Colon (tissue), 2 donors: ENCODE data around the gene CHIT1.

Experiments
- FAIRE-seq: peaks from 2 replicates; lab custom pipeline; 2012; peaks lifted over from hg19 to GRCh38; lab: Jason Lieb, UNC
- donor health status: control.
- donor health status: control.

Gene CHIT1

DNA sequence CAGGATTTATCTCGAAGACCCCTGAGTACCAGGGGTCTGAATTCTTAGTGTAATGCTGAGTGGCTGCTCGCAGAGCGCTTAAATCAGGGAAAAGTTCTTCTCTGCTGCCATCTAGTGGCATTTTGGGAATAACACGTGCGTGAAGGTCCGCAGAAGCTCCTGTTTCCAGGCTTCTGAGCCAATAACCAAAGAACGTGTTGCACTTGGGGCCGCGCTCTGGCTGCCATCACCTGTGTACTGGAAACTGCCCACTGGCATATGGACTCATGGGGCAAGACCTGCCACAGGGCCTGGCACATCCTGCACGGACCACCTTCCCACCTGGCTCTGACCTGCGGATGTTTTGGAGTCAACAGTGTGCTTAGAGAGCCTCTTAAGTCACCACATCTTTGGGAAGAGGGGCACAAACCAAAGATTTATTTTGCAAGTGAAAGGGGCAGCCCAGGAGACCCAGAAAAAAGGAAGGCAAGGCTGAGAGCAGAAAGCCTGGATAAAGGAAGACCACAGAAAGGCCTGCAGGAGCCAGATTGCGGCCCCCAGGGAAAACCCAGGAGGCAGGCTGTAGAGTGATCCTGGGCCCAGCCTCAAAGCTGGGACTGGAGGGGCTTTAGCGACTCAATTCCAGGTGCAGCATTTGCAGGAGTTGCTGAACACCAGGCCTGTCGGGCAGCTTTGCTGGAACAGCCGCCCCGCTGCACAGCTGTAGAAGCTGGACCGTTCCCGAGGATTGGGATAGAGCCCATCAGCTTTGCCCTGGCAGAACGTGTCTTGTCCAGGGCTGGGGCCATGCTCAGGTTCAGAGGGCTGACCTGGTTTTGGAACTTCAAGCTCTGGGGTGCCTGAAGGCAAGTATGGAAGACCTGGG lies 13.0 kb downstream of the CHIT1 start:
- FAIRE-seq = no peak

DNA sequence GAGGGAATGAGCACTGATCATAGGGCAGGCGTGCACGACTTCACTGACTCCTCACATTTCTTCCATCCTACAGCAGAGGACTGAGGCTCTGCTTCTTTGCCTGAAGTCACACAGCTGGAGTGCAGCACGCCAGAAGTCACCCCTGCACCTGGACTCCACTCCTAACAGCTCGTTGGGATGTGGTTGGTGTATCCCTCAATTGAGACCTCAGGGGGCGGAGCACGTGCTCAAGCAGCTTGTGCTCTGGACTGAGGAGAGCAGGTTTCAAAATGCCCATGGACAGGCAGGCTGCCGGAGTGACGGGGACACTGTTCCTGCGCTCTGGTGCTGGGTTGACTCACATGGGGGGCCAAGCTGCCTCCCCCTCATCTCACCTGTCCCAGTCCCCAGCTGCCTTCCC lies 13.9 kb downstream of the CHIT1 start:
- FAIRE-seq = no peak

DNA sequence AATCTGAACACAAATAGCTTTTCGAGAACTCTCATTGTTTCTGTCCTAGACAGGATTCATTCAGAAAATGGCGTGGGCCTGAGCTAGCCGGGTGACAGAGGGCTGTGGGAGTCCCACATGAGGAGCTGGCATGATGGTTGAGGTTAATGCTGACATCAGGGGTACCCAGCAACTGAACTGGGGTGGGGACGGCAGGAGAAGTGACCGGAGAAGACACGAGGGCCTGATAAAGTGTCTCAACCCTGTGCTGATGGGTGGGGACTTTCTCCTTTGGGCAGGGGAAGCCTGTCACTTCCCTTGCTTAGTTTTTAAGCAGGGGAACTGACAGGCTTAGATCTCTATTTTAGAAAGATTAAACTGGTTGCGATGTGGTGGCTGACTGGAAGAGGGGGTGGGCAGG lies 14.6 kb downstream of the CHIT1 start:
- no peak for FAIRE-seq

DNA sequence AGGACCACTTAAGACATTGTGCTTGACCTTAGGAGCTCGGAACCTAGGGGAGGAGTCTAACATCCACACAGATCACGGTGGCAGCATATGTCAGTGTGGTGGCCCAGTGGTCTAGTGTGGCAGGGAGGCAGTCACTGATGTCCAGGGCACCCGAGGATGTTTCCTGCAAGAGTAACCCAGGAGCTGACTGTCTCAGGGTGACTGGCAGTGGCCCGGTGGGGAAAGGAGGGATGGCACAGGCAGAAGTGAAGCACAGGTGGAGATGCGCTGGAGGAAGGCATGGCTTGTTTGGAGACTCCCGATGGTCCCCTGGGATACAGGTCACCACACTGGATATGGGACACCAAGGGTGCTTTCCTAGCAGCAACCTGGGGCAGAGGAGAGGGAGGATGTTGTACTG lies 16.3 kb downstream of the CHIT1 start:
- no peak for FAIRE-seq

DNA sequence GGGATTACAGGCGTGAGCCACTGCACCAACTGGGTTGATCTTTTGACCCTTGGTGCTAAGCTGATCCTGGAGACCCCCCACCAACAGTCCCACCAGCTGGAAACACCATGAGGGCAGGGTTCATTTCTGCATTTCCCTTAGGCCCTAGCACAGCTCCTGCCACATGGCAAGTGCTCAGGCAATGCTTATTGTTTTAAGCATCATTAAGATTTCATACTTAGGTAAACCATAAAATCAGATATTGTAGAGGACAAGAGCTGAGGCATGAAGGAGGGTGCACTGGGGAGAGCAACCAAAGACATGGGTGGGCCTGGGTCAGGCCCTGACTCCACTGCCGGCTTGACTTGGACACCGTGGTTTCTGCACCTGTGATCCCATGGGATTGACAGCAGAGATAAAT lies 17.7 kb downstream of the CHIT1 start:
- no peak for FAIRE-seq

DNA sequence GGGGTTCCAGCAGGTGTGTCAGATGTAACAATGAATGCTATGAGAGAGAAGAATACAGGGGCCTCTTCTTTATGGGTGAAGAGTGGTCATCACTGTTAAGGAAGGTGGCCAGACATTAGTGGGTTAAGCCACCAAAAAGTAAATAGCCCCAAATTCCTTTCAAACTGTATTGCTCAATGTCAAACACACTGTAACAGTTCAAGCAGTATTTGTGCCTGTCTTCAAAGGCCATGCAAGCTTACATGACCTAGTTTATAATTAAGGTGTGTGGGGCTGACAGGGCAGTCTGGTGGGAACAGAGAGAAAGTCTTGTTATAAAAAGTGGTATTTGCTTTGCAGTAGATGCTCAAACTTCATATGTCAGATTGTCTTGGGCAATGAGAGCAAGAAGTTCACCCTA lies 18.5 kb downstream of the CHIT1 start:
- no peak for FAIRE-seq

DNA sequence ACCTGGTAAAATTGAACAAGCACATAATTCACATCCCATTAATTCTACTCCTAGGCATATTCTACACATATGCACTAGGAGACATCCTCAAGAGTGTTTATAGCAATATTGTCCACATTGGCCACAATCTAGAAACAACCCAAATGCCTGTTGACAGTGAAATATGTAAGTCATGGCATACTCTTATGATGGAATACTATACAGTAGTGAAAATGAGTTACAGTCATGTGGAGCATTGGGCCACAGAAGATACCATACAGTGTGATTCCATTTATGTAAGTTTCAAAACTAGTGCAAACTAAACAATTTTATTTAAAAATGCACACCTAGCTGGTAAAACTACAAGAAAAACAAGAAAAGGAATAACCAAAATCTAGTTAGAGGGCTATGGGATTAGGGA lies 19.1 kb downstream of the CHIT1 start:
- FAIRE-seq = no peak

DNA sequence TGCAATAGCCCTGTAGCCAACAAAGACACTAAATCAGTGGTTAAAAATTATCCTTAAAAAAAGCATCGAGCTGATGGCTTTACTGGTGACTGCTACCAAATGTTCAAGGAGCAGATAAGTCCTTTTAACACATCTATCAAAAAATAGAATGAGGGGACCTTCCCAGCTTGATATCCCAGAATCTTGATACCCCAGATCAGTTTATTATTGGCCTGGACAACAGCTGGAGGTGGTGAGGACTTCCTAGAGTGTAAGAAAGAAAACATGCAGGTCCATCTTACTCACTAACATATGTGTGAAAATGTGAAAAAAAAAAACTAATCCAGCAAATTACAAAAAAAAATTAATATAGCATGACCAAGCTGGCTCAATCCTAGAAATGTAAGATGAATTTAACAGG lies 21.3 kb downstream of the CHIT1 start:
- FAIRE-seq = no peak

DNA sequence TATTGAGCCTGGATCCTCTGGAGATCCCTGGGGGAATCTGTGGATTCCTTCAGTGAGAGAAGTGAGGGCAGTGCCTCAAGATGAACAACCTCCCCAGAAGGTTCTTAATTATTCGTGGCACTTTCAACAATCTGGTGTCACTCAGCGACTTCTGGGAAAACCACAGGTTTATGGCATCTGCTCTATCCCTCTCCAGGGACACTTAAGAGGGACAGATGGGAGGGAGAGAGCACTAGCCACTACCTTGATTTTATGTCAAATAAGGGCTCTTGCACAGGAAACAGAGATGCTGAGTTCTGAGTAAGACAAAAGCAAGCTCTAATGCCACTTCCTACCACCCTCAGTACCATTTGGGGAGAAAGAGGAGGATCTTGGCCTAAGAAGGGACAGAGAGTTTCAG lies 21.7 kb downstream of the CHIT1 start:
- no peak for FAIRE-seq

DNA sequence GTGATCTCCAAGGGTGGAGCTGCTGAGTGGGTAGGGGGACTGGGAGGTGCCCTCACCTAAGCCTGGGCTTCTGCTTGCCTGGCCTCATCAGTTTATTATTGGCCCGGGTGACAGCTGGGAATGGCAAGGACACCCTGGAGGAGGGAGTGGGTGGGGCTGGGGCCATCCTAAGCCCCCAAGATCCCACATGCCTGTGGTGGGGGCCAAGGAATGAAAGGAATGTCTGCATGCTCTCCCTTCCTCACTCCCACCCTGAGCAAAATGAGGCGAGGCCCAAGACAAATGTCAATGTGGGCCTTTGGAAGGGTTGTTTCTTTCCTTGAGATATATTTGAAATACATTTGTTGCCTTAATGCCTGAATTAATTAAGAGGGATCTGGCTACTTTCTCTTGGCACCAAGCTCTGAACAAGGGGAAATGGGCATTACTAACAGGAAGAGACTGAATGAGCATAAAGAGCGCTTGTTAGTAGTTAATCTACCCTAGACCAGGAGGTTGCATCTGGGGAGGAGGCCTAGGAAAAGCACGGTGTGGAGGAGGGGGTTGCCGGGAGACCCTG lies 23.3 kb downstream of the CHIT1 start:
- FAIRE-seq = no peak

DNA sequence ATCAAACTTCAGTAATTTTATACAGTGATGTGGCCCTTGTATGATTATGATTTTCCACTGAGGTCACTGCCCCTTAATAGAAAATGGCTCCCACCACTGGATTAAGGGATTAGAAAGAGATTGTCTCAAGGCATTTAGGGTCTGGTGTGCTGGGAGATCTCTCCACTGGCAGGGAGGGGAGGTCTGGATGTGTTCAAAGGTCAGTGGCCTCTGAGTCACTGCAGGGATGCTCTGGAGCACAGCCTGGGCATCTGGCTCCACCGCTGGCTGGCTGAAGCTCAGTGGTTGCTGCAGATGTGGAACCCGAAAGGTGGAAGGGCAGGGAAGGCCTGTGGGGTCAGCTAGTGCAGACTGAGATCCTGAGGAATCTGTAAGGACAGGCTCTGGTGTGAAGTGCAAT lies 24.7 kb downstream of the CHIT1 start:
- FAIRE-seq = no peak

DNA sequence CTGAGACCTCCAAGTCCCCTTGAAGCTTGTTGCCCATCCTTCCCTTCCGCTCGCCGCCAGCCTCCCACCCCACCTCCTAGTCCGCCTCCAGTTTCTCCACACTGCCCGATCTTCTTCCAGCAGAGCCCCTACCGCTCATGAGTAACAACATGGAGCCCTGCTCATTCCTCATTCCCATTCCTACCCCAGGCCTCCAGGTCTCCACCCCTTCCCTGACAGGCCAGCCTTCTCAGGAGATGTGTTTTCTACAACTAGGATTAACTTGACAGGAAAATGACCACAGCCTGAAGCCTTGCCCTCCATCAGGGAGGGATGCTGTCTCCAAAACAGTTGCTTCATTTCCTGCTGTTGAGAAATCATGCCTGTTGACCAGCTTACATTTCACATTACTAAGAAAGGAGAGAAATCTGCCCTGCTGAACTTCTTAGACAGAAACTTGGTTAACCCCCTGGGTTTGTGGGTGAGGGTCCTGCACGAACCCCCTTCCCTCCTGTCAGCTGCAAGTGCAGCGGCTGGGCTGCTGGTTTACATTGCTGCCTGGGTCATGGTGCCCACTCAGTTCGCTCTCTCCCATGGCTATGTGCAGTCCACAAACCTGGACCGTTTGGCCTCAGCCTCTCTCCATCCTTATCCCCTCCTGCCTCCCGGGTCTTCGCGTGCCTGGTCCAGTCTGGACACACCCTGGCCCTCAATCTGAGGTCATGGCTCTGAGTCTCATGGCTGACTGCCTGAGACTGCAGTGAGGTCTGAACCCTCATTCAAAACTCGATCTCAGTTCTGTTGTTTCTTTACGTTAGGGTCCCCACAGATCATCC lies 26.8 kb downstream of the CHIT1 start:
- FAIRE-seq = no peak

DNA sequence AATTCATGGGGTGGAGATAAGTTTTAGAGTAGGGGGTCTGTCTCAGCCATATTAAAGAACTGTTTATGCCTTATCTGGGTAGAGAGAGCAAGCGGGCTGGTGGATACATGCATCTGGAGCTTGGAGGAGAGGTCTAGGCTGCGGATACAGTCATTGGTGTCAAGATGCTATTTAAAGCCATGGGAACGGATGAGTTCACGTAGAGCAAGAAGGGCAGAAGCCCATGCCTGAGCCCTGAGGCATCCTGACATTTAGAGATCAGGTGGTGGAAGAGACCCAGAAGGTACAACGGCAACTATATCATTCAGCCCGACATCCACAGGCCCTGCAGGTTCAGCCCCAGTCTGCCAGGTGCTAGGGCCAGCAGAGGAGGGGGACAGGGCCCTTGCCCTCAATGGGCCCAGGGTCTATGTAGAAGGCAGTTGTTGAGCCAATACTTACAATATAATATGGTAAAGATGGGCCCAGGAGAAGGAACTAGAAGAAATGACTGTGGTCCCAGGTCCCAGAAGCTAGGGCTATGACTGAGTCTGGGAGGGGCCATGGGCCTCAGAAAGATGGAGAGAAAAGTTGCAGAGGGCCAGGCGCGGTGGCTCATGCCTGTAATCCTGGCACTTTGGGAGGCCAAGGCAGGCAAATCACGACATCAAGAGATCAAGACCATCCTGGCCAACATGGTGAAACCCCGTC lies 27.8 kb downstream of the CHIT1 start:
- FAIRE-seq = no peak

DNA sequence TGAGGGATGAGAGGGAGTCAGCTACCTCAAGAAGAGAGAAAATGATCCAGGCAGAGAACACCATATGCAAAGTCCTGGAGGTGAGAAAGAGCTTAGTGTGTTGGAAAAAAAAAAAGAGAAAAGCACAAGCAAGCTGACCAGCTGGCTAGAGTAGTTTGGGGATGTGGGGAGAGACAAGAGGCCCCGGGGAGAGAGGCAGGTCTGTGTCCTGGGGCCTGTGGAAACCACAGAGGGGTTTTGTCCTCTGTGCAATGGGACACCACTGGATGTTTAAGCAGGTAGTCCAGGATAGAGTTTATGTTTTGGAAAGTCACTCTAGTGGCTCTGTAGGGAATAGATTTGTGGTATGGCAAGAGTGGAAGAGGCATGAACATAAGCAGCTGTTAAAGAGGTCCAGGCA lies 28.6 kb downstream of the CHIT1 start:
- FAIRE-seq = no peak

DNA sequence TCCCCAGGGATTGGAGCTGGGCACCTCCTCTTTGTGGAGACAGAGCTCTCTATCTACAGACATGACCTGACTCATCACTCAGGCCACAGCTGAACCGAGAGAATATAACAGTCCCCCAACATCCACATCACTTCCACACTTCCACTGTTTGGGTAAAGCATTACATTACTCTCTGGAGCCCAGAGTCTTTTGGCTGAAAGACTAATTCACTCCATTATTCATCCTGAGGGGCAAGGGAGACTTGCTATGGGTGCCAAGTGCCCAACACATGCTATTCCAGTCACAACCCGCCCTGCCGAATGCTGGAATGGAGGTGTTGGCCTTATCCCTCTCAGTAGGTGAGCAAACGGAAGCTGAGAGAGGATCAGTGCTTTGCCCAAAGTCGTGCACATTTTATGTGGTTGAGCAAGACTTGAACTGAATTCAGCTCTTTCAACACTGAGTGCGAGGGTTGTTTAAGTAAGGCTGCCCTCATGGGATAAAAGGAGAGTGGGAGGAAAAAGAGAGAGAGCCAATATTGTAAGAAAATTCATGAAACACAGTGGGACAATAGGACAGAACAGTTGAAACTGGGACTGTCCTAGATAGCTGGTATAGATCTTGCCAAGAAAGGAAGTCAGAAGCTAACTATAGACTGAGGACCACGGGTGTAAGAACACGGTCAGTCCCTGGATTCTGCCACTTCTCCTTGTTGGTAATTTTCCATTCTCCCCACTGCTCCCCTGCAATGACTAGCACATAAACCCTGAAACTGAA lies 29.5 kb downstream of the CHIT1 start:
- no peak for FAIRE-seq

DNA sequence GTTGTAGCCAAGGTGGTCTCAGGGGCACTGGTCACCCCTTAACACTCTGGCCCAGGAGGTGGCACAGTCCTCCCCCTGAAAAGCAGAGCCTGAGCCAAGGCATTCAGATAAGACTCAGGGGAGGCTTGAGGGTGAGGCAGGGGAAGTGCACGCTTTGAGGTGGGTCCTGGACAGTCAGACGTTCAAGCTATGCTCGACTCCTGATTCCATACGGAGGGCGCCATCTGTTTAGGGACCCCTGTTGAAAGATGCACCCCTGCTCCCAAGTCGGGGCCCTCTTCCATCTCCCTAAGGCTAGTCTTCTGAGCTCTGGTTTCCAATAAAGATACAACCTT lies 30.0 kb downstream of the CHIT1 start:
- no peak for FAIRE-seq

DNA sequence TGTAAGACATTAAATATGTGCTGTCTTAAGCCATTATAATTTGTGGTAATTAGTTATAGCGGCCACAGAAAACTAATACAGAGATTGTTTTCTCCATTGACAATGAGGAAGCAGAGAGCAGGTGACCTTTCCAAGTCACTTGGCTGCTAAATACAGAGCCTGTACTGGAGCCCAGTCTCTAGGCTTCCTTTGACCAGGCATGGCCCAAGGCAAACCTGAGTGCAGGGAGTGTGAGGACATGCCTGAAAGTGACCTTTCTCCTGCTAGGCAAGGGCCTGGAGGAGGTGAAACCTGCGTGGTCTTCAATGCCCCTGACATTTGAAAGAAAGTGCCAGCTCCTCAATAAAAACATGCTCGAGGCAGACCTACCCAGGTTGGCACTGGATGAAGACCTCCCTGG lies 30.5 kb downstream of the CHIT1 start:
- no peak for FAIRE-seq

DNA sequence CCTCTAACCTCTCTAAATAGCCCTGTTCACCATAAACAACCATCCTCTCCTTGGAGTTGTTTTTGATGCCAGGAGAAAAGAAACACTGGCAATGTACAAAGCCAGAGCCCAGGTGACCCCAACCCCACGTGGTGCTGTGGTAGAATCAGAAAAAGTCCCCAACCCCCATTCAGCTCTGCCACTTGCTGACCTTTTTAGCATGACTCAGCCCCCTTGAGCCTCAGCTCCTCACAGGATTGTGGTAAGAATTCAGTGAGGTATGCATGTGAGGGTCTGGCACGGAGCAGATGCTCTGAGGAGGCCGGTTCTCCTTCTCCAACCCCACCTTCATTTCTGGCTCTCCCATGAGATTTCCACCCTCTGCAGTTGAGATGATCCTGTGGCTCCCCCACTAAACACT lies 31.8 kb downstream of the CHIT1 start:
- FAIRE-seq = no peak

DNA sequence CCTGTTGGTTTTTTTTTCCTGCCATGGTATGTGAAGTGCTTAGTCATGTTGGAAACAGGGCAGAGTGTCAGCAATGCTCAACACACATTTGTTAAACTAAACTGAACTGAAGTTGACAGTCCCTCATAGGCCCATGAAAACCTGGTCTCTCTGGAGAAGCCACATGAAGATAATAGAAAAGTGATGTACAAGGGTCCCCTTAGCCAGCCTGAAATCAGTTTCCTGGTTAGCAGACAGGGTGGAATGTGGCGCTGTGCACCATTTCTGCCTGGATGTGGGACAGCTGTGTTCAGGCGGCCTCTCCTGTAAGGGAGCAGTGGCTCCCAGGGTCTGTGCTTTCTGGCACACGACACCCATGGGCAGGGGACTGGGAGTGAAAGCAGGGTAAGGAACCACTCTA lies 33.1 kb downstream of the CHIT1 start:
- FAIRE-seq = no peak

DNA sequence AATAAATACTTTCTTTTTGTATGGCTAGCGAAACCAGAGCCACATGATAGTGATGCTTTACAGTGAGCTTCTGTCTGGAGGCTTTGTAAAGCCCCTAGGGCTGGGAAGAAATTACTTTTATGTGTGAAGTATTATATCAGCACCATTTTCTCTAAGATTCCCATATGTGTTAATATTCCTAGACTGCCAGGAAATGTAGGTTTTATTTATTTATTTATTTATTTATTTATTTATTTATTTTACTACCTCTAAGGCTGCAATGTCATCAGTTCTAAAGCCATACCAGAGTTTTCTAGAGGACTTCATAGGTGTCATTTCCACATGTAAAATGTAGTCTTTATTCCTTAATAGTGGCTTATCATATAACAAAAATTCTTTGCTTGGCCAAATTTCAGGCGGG lies 38.5 kb downstream of the CHIT1 start:
- FAIRE-seq = no peak

DNA sequence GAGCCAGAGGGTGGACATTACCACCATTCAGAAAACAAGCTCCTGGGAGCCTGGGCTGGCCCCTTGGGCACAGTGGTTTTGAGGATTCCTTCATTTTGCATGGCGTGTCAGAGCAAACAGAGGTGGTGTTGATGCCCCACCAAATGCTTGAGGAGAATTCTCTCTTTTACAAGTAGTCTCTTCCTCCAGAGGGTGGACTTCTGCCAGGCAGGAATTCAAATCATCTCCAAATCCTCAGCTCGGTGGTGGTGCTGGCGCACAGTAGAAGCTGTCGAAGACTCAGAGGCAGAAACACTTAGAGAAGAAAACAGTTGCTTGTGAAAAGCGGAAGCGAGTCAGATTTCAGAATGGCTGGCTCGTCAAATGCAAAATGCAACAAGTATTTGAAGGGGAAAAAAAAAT lies 39.5 kb downstream of the CHIT1 start:
- no peak for FAIRE-seq

DNA sequence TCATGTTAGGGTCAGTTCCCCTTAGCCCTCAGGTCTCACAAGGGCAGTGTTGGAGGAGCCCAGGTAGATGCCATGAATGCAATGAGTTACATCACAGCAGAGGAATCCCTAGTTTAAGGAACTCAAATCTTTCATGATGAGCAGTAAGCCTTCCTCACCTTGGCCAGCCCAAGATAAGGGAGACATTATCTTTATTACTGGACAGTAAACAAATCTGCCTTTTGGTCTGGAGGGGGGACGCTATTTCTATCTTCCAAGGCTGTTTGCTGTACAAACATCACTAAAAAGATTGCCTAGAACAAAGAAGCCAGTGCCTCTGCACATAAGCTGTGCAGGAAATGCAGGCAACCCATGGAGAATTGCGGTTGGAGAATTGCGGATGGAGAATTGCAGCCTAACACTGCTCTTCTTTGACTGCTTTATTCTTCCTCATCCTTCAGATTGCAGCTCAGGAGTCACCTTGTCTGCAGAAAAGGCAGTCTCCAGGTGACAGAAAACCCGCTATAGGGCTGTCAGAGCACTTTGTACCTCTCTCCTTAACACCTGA lies 40.7 kb downstream of the CHIT1 start:
- no peak for FAIRE-seq
